MG63 (cell line): ENCODE data around the gene RAB26. TPM values are rescaled to one million over a fixed set of nuclear protein-coding genes. Genes with fewer than 3 reads are reported as not detected.

Experiments used
- DNase-seq: peaks from one replicate; pipeline ENCODE4 v3.0.0-alpha.2; 2020
- H3K27me3 ChIP-seq: fragments of 250-450 bp; sonication (Bioruptor Pico); 2 replicates; pipeline ENCODE4 v1.5.1; 2020; ENCODE audit warnings: mild to moderate bottlenecking, moderate library complexity
- H3K36me3 ChIP-seq: fragments of 250-450 bp; sonication (Bioruptor Pico); 2 replicates; pipeline ENCODE4 v1.5.1; 2020; ENCODE audit warnings: mild to moderate bottlenecking, moderate library complexity
- H3K4me3 ChIP-seq: fragments of 250-450 bp; sonication (Bioruptor Pico); 2 replicates; pipeline ENCODE4 v1.5.1; 2020; ENCODE audit warnings: mild to moderate bottlenecking, moderate library complexity
- H3K9me3 ChIP-seq: fragments of 250-450 bp; sonication (Bioruptor Pico); 2 replicates; pipeline ENCODE4 v1.5.1; 2020; ENCODE audit warnings: mild to moderate bottlenecking, moderate library complexity
- total RNA-seq: library from RNA; depleted of rRNA; stranded (reverse); fragments of >200 nt; shearing (Covaris generic); gene quantifications from 2 replicates; pipeline ENCODE4 v1.2.3, GENCODE V29; 2014; ENCODE audit warnings: low replicate concordance

Gene RAB26
- total RNA-seq, 1 experiment from 2014 or later: not detected

DNA sequence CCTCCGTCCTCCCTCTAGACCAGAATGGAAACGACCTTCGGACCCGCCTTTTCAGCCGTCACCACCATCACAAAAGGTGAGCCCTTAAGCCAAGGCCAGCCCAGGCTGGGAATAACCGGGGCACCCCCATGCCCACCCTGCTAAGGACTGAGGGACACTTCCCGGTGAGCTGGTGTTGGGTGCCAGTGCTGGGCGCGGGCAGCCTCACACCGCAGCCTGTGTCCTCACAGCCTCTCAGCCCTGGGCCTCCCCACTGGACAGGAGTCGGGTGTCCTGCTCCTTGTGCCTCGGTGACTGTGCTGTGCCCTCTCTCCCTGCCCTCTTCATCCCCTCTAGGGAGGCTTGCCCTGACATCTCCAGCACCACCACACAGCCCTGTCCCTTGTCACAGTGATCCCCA, 17.4 kb downstream of the RAB26 start:
- Histone ChIP-seq H3K36me3 (peaks cover 81% of the 10 kb centered on the region), H3K9me3 (no peaks in the 10 kb centered on the region), H3K4me3 (no peak overlapping the region), H3K27me3 (no peaks in the 10 kb centered on the region)
- DNase-seq: no peak

DNA sequence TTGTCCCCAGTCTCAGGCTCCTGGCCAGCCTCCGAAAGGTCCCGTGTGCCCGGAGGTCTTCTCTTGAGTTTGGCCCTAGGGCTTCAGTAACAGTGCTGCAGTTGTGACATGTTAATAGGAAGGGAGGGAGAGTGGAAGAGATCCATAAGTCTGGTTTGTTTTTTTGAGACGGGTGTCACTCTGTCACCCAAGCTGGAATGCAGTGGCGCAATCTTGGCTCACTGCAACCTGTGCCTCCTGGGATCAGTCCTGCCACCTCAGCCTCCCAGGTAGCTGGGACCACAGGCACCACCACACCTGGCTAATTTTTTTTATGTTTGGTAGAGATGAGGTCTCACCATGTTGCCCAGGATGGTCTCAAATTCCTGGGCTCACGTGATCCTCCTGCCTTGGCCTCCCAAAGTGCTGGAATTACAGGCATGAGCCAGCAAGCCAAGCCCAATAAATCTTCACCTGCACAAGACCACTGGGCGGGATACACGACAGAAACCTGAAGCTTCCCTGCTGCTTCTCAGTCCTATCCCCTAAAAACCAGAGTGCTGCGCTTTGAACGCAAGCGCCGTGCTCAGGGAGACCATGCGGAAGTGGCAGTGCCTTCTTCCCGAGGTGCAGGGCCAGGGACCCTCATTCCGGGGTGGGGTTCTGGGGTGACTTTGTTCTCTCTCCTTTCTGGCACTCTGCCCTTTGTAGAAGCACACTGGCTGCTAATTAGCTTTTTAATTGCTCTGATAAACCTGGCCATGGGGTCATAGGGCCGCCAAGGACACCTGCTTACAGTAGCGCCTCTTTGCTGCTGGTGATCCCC, 18.0 kb downstream of the RAB26 start:
- DNase-seq: no peak
- Histone ChIP-seq H3K4me3 (no peak overlapping the region), H3K27me3 (no peaks in the 10 kb centered on the region), H3K36me3 (peaks cover 84% of the 10 kb centered on the region), H3K9me3 (no peaks in the 10 kb centered on the region)

DNA sequence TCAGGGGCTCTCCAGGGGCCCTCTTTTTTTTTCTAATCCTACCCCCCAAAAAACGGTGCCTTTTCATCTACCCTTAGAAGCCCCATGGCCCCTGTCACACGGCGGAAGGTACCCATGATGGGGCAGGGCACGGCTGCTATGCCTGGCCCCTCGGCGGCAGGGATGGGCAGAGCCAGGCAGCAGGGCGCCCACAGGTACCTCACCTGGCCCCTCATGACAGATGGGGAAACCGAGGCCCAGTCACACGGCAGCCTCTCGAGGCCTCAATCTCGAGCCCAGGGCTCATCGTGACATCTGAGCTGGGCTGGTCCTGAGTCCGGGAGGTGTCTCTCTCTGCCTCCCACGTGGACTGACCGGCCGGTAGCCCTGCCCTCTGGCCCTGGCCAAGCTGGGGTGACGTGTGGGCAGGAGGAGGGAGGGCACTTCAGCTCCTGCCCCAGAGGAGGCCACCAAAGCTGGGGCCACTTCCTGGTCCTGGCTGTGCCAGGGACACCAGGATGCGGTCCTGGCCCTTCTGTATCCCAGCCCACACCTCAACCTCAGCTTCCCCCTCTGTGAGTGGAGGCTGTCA, 18.7 kb downstream of the RAB26 start:
- no peak overlapping the region for H3K4me3 ChIP-seq
- H3K36me3 ChIP-seq: peaks cover 84% of the 10 kb centered on the region
- no peaks in the 10 kb centered on the region for H3K9me3 ChIP-seq
- H3K27me3 ChIP-seq: no peaks in the 10 kb centered on the region
- DNase-seq: no peak

DNA sequence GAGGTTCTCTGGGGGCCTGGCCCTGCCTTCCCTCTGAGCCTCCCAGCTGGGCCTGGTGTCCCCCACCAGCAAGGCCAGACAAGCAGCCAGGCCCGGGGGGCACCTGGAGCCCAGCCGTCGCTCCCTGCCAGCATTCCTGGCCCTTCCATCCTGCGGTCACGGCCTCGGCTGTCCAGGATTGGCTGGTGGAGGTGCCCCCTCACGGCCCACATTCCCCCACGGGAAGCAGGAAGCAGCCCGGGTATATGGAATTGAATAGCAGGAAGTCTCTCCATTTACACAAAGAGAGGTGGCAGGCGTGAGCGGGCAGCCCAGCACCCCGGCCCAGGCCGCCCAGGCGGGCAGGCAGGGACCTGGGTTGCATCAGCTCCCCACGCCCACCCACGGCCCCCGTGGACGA, 21.7 kb downstream of the RAB26 start:
- Histone ChIP-seq H3K4me3 (no peak overlapping the region), H3K36me3 (peaks cover 82% of the 10 kb centered on the region), H3K9me3 (no peaks in the 10 kb centered on the region), H3K27me3 (no peaks in the 10 kb centered on the region)
- DNase-seq: no peak

DNA sequence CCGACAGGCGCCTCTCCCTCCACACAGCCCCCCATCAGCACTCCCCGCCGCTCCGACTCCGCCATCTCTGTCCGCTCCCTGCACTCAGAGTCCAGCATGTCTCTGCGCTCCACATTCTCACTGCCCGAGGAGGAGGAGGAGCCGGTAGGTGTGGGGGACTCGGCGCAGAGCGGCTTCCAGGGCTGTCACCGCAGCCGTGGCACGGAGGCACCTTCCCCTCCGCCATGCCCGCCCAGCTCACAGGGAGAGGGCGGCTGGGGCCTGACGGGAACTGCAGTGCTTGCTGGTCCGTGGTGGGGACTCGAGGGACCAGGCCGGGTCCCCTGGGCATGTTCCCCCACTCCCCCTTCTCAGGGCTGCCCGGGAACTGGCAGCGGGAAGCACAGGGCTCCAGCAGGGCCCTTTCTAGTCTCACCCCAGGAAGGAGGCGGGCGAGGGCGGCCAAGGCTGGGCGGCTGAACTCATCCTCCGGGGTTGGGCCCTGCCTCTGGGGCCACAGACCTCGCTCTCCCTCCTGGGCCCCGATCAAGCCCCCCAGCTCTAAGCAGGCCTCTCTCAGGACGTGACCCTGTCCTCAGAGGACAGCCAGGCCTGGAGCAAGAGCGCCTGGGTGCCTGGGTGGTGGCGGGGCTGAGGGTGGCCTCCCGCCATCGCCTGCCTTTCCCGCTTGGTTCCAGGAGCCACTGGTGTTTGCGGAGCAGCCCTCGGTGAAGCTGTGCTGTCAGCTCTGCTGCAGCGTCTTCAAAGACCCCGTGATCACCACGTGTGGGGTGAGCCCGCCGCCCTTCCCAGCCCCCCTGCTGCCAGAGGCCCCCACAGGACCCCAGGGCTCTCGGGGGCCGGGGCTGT, 22.4 kb downstream of the RAB26 start:
- no peak for DNase-seq
- Histone ChIP-seq H3K27me3 (no peaks in the 10 kb centered on the region), H3K36me3 (peaks cover 87% of the 10 kb centered on the region), H3K4me3 (no peak overlapping the region), H3K9me3 (no peaks in the 10 kb centered on the region)

DNA sequence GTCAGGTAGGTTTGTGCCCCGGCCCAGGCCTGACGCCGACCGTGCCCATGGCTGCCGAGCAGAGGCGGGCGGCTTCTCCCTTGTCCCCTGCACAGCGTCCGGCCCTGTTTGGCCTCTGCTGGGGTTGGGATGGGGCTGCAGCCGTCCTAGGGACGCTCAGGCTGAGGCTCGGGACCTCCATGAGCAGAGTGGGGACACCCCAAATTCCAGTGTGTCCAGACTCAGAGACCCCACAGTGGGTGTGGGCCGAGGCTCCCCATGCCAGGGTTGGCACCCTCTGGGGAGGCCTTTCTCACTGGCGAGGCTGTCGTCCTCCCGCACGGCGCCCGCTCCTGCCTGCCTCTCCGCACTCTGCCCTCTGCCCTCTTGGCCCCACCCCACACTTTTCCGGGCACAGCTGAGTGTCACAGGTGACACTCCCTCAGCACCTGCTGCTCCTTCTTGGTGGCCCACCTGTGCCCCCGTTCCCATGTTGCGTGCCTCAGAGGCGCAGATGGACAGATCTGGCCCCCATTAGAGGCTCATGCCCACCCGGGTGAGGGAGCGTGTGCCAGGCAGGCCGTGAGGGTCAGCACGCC, 23.3 kb downstream of the RAB26 start:
- no peaks in the 10 kb centered on the region for H3K27me3 ChIP-seq

DNA sequence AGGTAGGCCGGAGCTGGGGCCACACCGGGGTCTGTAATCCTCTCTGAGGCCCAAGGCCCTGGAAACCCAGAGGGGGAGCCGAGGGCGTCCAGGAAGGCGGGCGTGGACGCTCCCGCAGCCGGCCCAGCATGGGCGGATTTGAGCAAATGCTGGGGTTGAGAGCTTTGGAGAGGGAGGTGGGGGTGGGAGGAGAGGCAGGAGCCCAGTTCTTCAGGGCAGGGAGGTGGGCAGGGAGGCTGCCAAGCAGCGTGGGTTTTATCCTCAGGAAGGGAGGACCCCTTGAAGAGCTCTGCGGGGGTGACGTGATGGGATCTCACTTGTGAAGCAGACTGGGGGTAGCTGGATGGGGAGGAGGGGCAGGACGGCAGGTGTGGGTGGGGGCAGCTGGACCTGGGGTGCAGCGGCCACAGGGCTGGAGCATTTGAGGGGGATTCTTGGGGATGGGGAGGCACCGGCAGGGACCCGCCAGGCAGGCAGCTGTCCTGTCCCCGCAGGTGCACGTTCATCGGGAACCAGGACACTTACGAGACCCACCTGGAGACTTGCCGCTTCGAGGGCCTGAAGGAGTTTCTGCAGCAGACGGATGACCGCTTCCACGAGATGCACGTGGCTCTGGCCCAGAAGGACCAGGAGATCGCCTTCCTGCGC, 24.4 kb downstream of the RAB26 start:
- Histone ChIP-seq H3K9me3 (no peaks in the 10 kb centered on the region), H3K36me3 (peaks cover 79% of the 10 kb centered on the region), H3K27me3 (no peaks in the 10 kb centered on the region), H3K4me3 (no peak overlapping the region)
- no peak for DNase-seq

More for the DNA sequence above, 23.3 kb downstream of the RAB26 start:
- H3K9me3 ChIP-seq: no peaks in the 10 kb centered on the region
- no peak for DNase-seq
- no peak overlapping the region for H3K4me3 ChIP-seq
- H3K36me3 ChIP-seq: peaks cover 86% of the 10 kb centered on the region

DNA sequence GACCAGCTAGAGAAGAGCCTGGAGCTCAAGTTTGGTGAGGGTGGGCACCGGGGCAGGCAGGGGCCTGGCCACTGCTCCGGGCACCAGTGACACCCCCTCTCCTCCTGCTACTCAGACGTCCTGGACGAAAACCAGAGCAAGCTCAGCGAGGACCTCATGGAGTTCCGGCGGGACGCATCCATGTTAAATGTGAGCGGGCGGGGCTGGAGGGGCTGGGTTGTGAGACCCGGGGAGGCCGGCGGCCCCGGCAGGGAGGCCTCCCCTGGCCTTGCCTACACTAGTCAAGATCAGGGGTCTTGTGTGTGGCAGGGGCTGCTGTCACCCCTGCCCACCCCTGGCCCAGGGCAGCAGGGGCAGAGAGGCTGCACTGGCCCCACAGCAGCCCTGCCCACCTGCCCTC, 24.9 kb downstream of the RAB26 start:
- H3K4me3 ChIP-seq: no peak overlapping the region
- no peaks in the 10 kb centered on the region for H3K27me3 ChIP-seq
- DNase-seq: no peak
- peaks cover 76% of the 10 kb centered on the region for H3K36me3 ChIP-seq
- no peaks in the 10 kb centered on the region for H3K9me3 ChIP-seq

DNA sequence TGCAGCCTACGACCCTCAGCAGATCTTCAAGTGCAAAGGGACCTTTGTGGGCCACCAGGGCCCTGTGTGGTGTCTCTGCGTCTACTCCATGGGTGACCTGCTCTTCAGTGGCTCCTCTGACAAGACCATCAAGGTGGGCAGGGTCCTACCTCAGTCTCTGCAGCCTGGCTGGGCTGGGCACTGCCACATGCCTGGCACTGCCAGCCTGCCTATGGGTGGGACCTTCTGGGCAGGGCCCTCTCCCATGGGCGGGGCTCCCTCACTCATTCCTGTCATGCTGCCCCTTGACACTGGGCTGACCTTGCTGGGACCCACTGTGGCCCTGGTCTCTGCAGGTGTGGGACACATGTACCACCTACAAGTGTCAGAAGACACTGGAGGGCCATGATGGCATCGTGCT, 25.5 kb downstream of the RAB26 start:
- Histone ChIP-seq H3K4me3 (no peak overlapping the region), H3K36me3 (peaks cover 71% of the 10 kb centered on the region), H3K9me3 (no peaks in the 10 kb centered on the region), H3K27me3 (no peaks in the 10 kb centered on the region)
- no peak for DNase-seq

DNA sequence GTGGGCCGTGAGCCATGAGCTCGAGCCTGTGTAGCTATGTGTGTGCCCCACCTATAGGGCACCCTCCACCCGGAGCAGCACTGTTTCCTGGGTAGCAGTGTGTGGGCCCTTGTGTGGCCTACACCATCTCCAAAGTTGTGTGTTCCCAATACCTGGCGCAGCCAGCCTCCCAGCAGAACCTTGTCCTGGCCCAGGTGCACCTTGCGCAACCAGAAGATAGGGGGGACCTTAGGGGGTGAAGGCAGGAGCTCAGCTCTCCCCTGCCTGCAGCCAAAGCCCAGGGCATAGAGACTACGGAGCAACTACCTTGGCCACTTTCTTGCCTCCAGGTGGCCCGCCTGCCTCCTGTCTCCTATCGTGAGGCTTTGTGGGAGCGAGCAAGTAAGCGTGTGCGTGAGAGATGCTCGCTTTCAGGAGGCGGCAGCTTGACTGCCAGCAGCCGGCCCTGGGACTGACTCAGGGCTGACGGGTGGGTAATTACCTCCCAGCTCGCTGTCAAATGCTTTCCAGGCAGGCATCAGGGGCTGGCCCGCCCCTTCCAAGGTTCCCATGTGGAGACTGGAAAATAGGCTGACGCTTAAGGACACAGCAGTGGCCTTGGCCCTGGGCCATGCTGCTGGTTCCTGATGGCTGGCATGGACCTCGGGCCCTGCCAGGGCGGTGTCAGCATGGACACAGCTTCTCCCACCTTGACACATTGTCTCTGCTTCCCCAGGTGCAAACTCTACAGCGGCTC, 26.1 kb downstream of the RAB26 start:
- no peak for DNase-seq
- Histone ChIP-seq H3K36me3 (peaks cover 64% of the 10 kb centered on the region), H3K4me3 (no peak overlapping the region), H3K9me3 (no peaks in the 10 kb centered on the region), H3K27me3 (no peaks in the 10 kb centered on the region)

DNA sequence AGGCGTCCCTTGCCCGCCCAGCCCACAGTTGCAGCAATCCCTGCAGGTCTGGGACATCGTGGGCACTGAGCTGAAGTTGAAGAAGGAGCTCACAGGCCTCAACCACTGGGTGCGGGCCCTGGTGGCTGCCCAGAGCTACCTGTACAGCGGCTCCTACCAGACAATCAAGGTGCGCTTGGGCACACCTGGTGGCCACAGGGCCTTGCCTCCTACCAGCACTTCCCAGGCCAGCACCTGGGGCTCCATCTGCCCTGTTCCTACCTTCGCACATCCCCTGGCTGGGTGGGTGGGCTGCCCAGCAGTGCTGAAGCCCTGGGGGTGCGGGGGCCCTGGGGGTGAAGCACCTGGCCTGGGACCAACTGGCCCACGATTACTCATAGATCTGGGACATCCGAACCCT, 27.0 kb downstream of the RAB26 start:
- Histone ChIP-seq H3K36me3 (peaks cover 56% of the 10 kb centered on the region), H3K9me3 (no peaks in the 10 kb centered on the region)

DNA sequence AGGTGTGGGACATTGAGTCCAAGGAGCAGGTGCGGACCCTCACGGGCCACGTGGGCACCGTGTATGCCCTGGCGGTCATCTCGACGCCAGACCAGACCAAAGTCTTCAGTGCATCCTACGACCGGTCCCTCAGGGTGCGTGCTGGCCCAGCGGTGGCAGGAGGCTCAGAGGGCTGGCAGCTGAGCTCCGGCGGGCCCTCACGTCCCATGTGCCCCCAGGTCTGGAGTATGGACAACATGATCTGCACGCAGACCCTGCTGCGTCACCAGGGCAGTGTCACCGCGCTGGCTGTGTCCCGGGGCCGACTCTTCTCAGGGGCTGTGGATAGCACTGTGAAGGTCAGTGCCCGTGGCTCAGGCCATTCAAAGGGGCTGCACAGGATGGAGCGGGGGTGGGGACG, 27.6 kb downstream of the RAB26 start:
- no peak for DNase-seq
- Histone ChIP-seq H3K9me3 (no peaks in the 10 kb centered on the region), H3K27me3 (no peaks in the 10 kb centered on the region), H3K4me3 (no peak overlapping the region), H3K36me3 (peaks cover 50% of the 10 kb centered on the region)

More for the DNA sequence above, 27.0 kb downstream of the RAB26 start:
- Histone ChIP-seq H3K4me3 (no peak overlapping the region), H3K27me3 (no peaks in the 10 kb centered on the region)
- no peak for DNase-seq

DNA sequence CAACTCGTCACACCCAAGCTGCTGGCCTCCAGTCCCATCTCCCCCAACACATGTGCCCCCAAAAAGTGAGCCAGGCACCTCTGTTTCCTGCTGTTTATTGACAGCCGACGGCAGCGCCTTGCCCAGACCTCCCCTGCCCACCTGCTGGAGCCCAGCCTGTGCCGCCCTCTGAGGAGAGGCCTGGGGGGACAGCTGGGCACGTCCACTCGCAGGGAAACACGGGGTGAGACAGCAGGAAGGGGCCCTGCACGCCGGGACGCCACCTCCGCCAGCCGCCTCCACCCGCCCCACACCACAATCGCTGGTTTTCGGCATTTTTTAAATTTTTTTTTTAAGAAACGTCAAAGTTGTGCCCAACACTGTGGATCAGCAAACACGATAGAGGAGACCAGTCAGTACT, 28.7 kb downstream of the RAB26 start:
- no peak overlapping the region for H3K4me3 ChIP-seq
- peaks cover 43% of the 10 kb centered on the region for H3K36me3 ChIP-seq
- DNase-seq: no peak
- H3K9me3 ChIP-seq: no peaks in the 10 kb centered on the region
- no peaks in the 10 kb centered on the region for H3K27me3 ChIP-seq

DNA sequence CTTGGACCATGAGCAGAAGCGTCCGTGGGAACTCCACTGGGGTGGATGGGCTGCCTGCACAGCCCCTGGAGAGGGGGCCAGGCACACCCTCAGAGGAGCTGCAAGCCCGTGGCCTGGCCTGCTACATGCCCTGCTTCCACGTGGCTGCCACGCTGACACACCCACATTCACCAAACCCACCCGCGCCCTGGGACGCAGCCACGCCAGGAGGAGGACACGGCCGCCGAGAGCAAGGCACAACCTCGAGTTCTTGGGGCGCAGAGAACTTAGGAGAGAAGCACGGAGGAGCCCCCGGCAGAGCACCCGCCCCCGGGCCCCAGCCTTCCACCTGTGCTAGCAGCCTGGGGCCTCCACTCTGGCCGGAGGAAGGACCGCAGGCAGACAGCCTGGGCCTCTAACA, 29.1 kb downstream of the RAB26 start:
- H3K27me3 ChIP-seq: no peaks in the 10 kb centered on the region
- no peak overlapping the region for H3K4me3 ChIP-seq
- DNase-seq: no peak
- peaks cover 46% of the 10 kb centered on the region for H3K36me3 ChIP-seq
- no peaks in the 10 kb centered on the region for H3K9me3 ChIP-seq

DNA sequence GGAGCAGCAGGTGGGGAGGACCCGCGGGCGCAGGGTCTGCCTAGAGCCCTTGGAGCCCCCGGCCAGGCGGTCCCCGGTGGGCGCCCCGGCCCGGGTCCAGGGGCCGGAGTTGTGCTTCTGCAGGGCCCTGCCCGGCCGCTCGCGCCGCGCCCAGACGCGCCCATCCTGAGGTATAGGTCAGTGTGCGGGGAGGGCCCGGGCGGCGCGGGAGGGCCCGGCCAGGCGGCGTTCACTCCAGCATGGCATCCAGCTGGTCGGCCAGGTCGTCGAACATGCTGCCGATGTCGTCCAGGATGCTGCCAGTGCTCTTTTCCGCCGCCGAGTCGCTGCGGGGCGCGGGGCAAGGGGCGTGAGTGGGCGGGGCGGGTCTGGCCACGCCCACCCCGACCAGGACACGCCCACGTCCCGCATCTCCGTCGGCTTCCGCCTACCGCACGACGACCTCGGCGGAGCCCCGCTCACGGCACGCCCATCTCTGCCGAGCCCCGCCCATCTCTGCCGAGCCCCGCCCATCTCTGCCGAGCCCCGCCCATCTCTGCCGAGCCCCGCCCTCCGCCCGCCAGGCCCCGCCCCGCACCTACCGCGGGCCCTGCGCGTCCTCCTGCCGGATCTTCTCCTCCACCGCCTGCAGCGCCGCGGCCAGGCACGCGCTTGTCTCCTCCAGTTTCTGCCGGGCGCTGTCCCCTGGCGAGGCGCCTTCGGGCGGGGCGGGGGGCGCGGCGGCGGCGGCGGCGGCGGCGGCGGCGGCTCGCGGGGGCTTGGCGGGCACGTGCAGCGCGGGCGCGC, 30.1 kb downstream of the RAB26 start:
- peaks cover 43% of the 10 kb centered on the region for H3K36me3 ChIP-seq
- no peaks in the 10 kb centered on the region for H3K27me3 ChIP-seq
- no peak overlapping the region for H3K4me3 ChIP-seq
- no peaks in the 10 kb centered on the region for H3K9me3 ChIP-seq
- no peak for DNase-seq
